Measurements from ENCODE around the gene KBTBD12. TPM values are rescaled to one million over a fixed set of nuclear protein-coding genes. Genes with fewer than 3 reads are reported as not detected.

KBTBD12 gene
- polyA plus RNA-seq, 2 of the 4 experiments (the other 2 are of a cell fraction) = not detected

DNA sequence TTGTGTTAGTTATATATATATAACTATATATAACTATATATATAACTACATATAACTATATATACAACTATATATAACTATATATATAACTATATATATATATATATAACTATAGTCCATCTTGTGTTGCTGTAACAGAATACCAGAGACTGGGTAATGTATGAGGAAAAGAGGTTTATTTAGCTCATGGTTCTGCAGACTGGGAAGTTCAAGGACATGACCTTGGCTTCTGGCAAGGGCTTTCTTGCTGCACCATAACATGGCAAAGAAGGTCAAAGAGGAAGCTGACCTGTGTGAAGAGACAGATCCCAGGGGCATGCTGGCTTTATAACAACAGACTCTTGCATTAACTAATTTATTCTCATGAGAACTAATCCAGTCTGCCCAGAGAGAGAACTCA is 27.6 kb downstream of the KBTBD12 start:
- no peak for TF ChIP-seq REST (IDR thresholded peaks at IDR 0.05)
- no peak for TF ChIP-seq RCOR1 (IDR thresholded peaks at IDR 0.05; ENCODE audit: low read depth, low read length)
- no peak for TF ChIP-seq ZNF302 (CRISPR knock-in tag; IDR thresholded peaks at IDR 0.05)
- TF ChIP-seq NR3C1 (IDR thresholded peaks at IDR 0.05) = no peak
- TF ChIP-seq ZSCAN20 (CRISPR knock-in tag; IDR thresholded peaks at IDR 0.05) = no peak
- TF ChIP-seq, protein P1, sequence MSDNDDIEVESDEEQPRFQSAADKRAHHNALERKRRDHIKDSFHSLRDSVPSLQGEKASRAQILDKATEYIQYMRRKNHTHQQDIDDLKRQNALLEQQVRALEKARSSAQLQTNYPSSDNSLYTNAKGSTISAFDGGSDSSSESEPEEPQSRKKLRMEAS (IDR thresholded peaks at IDR 0.05) = no peak
- TF ChIP-seq TFCP2L1 (CRISPR knock-in tag; IDR thresholded peaks at IDR 0.05) = no peak
- TF ChIP-seq RNF2 (IDR thresholded peaks at IDR 0.05; ENCODE audit: borderline replicate concordance, low read depth) = no peak
- TF ChIP-seq KDM1A (IDR thresholded peaks at IDR 0.05; ENCODE audit: low read depth) = no peak
- no peak for TF ChIP-seq MAZ (IDR thresholded peaks at IDR 0.05; ENCODE audit: borderline replicate concordance, low read depth, low read length)
- no peak for TF ChIP-seq GATA3 (IDR thresholded peaks at IDR 0.05; ENCODE audit: borderline replicate concordance)
- no peak for TF ChIP-seq MYC (IDR thresholded peaks at IDR 0.05; ENCODE audit: borderline replicate concordance, low read length)
- Histone ChIP-seq H3K9me3 (peaks cover 11% of the 10 kb centered on the region; the same call in 1 of the 3 replicates), H3K4me2 (no peak overlapping the region), H3K4me1 (no peaks in the 10 kb centered on the region), H3K27ac (no peak overlapping the region), H3K4me3 (no peak overlapping the region)
- DNase-seq (ENCODE audit: low read depth in 1 of 2, low spot score in 1 of 2) = no peak
- ChIA-PET CTCF (interaction anchor here (2.0 kb wide), 1 partner anchor 18 kb away, joined by 5 read pairs; no protein-coding TSS in a partner anchor), POLR2A (no interaction called here)
- no peak for ATAC-seq
- no peak for FAIRE-seq

DNA sequence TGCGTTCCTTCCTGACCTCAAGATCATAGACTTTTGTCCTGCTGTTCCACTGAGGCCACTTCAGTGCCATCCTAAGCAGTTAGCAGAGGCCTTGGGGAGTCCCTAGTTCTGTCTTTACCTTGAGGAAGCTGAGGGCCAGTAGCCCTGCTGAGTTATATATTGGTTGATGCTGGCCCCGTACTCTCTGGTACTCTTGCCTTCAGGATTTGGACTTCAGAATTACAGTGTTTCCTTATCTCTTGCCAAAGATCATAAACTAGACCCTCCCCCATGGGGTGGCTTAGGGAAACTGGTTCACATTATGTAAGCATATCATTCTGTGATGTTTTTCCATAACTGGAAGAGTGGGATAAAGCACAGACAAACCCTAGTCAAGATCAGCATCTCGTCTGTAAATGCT is 33.2 kb downstream of the KBTBD12 start:
- Histone ChIP-seq H3K27ac (no peak overlapping the region), H3K4me3 (no peak overlapping the region), H3K9me3 (peaks cover 5% of the 10 kb centered on the region; the same call in 1 of the 3 replicates), H3K4me2 (no peak overlapping the region), H3K4me1 (no peaks in the 10 kb centered on the region)
- ATAC-seq (no peak), DNase-seq (ENCODE audit: low read depth in 1 of 2, low spot score in 1 of 2) (no peak), FAIRE-seq (no peak)
- POLR2A ChIA-PET = no interaction called here
- CTCF ChIA-PET = interaction anchor here (2.5 kb wide), 1 partner anchor 11 kb away, joined by 6 read pairs; no protein-coding TSS in a partner anchor
- WGBS (ENCODE audit: missing lambda C conversion rate) = 61% methylated on average over 3 of the region's 3 CpGs
- TF ChIP-seq TP53 (CRISPR knock-in tag; IDR thresholded peaks at IDR 0.05) = no peak
- TF ChIP-seq ZC3H11A (IDR thresholded peaks at IDR 0.05) = no peak
- TF ChIP-seq CBX8 (IDR thresholded peaks at IDR 0.05) = no peak
- TF ChIP-seq CTCF (IDR thresholded peaks at IDR 0.05) = no peak
- no peak for TF ChIP-seq MYC (IDR thresholded peaks at IDR 0.05; ENCODE audit: borderline replicate concordance, low read length)
- no peak for TF ChIP-seq HES2 (IDR thresholded peaks at IDR 0.05)
- no peak for TF ChIP-seq REST (IDR thresholded peaks at IDR 0.05)
- TF ChIP-seq POLR2A (IDR thresholded peaks at IDR 0.05; ENCODE audit: low read length) = no peak
- no peak for TF ChIP-seq ESRRA (IDR thresholded peaks at IDR 0.05; ENCODE audit: borderline replicate concordance, low read length)
- TF ChIP-seq EP300 (IDR thresholded peaks at IDR 0.05) = no peak
- no peak for TF ChIP-seq HOXB5 (CRISPR knock-in tag; IDR thresholded peaks at IDR 0.05)
- TF ChIP-seq ZNF302 (CRISPR knock-in tag; IDR thresholded peaks at IDR 0.05) = no peak
- TF ChIP-seq FOSB (CRISPR knock-in tag; IDR thresholded peaks at IDR 0.05) = no peak
- no peak for TF ChIP-seq NPAS2 (CRISPR knock-in tag; IDR thresholded peaks at IDR 0.05; ENCODE audit: borderline replicate concordance)
- TF ChIP-seq BHLHE40 (IDR thresholded peaks at IDR 0.05; ENCODE audit: low read depth, low read length) = no peak
- TF ChIP-seq KDM5A (IDR thresholded peaks at IDR 0.05) = no peak
- TF ChIP-seq POLR2AphosphoS2 (conservative IDR thresholded peaks at IDR 0.05; ENCODE audit: low read length) = no peak

Data from A549 (cell line).